KOPT-K1 (cell line): ENCODE results near the gene F13A1.
"Not testable (repeated sequence)": the region's sequence is repeated elsewhere in the genome, so short reads cannot be mapped to it uniquely, and the experiment has no call there.

Experiments
- H3K27ac ChIP-seq: fragments of 200-600 bp; sonication (generic); 2 replicates; pipeline ENCODE4 v1.5.1; 2016; ENCODE audit warnings: antibody characterized with exemption, mild to moderate bottlenecking, low read depth, low read length; ENCODE audit not compliant: poor library complexity, severe bottlenecking
- H3K36me3 ChIP-seq: fragments of 200-600 bp; sonication (generic); 2 replicates; pipeline ENCODE4 v1.5.1; 2017; ENCODE audit warnings: antibody characterized with exemption, mild to moderate bottlenecking, low read length, moderate library complexity; ENCODE audit not compliant: insufficient read depth
- H3K9me3 ChIP-seq: fragments of 200-600 bp; sonication (generic); 2 replicates; pipeline ENCODE4 v1.5.1; 2017; ENCODE audit warnings: antibody characterized with exemption, low read length, mild to moderate bottlenecking; ENCODE audit not compliant: insufficient read depth, poor library complexity, severe bottlenecking

F13A1 gene

GRCh38 chr6:6331946-6332601 is 11.6 kb upstream of the F13A1 start:
- no peaks in the 10 kb centered on the region for H3K36me3 ChIP-seq
- H3K9me3 ChIP-seq, result peaks cover 8% of the 10 kb centered on the region
- peak overlapping the region; percentile 88 for H3K27ac ChIP-seq

- Histone ChIP-seq H3K9me3 (peaks cover 8% of the 10 kb centered on the region), H3K27ac (peak overlapping the region; percentile 88), H3K36me3 (no peaks in the 10 kb centered on the region)
Observed at GRCh38 chr6:6331393-6331792, 10.9 kb upstream of the F13A1 start.

- H3K36me3 ChIP-seq, result no peaks in the 10 kb centered on the region
- peaks cover 5% of the 10 kb centered on the region for H3K9me3 ChIP-seq
- H3K27ac ChIP-seq, result peak overlapping the region; percentile 88
Observed at GRCh38 chr6:6330407-6330806, 9.9 kb upstream of the F13A1 start.

- Histone ChIP-seq H3K9me3 (peaks cover 5% of the 10 kb centered on the region), H3K36me3 (no peaks in the 10 kb centered on the region), H3K27ac (no peak overlapping the region)
Observed at GRCh38 chr6:6328451-6328850, 8.0 kb upstream of the F13A1 start.

GRCh38 chr6:6323352-6323751 is 2.9 kb upstream of the F13A1 start:
- H3K36me3 ChIP-seq, result no peaks in the 10 kb centered on the region

GRCh38 chr6:6320901-6321300 is 439 bp upstream of the F13A1 start:
- H3K27ac ChIP-seq, result no peak overlapping the region
- no peaks in the 10 kb centered on the region for H3K9me3 ChIP-seq
- H3K36me3 ChIP-seq, result no peaks in the 10 kb centered on the region

More at GRCh38 chr6:6323352-6323751, 2.9 kb upstream of the F13A1 start:
- H3K9me3 ChIP-seq, result no peaks in the 10 kb centered on the region
- H3K27ac ChIP-seq, result no peak overlapping the region

GRCh38 chr6:6317825-6318733 is 2.4 kb downstream of the F13A1 start:
- H3K27ac ChIP-seq, result no peak overlapping the region
- H3K36me3 ChIP-seq, result no peaks in the 10 kb centered on the region
- H3K9me3 ChIP-seq, result no peaks in the 10 kb centered on the region

- Histone ChIP-seq H3K9me3 (no peaks in the 10 kb centered on the region), H3K36me3 (no peaks in the 10 kb centered on the region), H3K27ac (no peak overlapping the region)
Observed at GRCh38 chr6:6317386-6317785, 3.1 kb downstream of the F13A1 start.

- Histone ChIP-seq H3K27ac (no peak overlapping the region), H3K36me3 (no peaks in the 10 kb centered on the region), H3K9me3 (no peaks in the 10 kb centered on the region)
Observed at GRCh38 chr6:6315660-6316059, 4.8 kb downstream of the F13A1 start.

- no peaks in the 10 kb centered on the region for H3K36me3 ChIP-seq
- H3K27ac ChIP-seq, result no peak overlapping the region
- H3K9me3 ChIP-seq, result no peaks in the 10 kb centered on the region
Observed at GRCh38 chr6:6314596-6314995, 5.9 kb downstream of the F13A1 start.

- Histone ChIP-seq H3K9me3 (no peaks in the 10 kb centered on the region), H3K27ac (no peak overlapping the region), H3K36me3 (no peaks in the 10 kb centered on the region)
Observed at GRCh38 chr6:6312901-6313441, 7.5 kb downstream of the F13A1 start.

- no peaks in the 10 kb centered on the region for H3K9me3 ChIP-seq
- H3K27ac ChIP-seq, result no peak overlapping the region
- no peaks in the 10 kb centered on the region for H3K36me3 ChIP-seq
Observed at GRCh38 chr6:6305575-6305974, 14.9 kb downstream of the F13A1 start.

- H3K27ac ChIP-seq, H3K9me3 ChIP-seq, H3K36me3 ChIP-seq: not testable (repeated sequence)
Observed at GRCh38 chr6:6300383-6300782, 20.1 kb downstream of the F13A1 start.

- Histone ChIP-seq H3K27ac (no peak overlapping the region), H3K9me3 (no peaks in the 10 kb centered on the region)
Observed at GRCh38 chr6:6293317-6293716, 27.1 kb downstream of the F13A1 start.

GRCh38 chr6:6287415-6287814 is 33.0 kb downstream of the F13A1 start:
- Histone ChIP-seq H3K9me3 (no peaks in the 10 kb centered on the region), H3K36me3 (no peaks in the 10 kb centered on the region), H3K27ac (no peak overlapping the region)

More at GRCh38 chr6:6293317-6293716, 27.1 kb downstream of the F13A1 start:
- no peaks in the 10 kb centered on the region for H3K36me3 ChIP-seq
